K562 (cell line): ENCODE data around the gene CRTAP. TPM values are rescaled to one million over a fixed set of nuclear protein-coding genes. Genes with fewer than 3 reads are reported as not detected.

Experiments used
- CHD7 ChIP-seq: fragments of 200-600 bp; sonication (generic); IDR thresholded peaks from one replicate; pipeline ENCODE4 v1.6.1; 2012; ENCODE audit warnings: mild to moderate bottlenecking, low read depth, low read length, inconsistent platforms
- ILF3 ChIP-seq: fragments of 450-650 bp; IDR thresholded peaks from 2 replicates; pipeline ENCODE4 v1.6.1; 2018; ENCODE audit warnings: antibody characterized with exemption, mild to moderate bottlenecking, moderate library complexity, borderline replicate concordance
- LCOR ChIP-seq: sonication (generic); formaldehyde crosslinking; IDR thresholded peaks from 2 replicates; pipeline ENCODE4 v1.8.0; 2022; ENCODE audit warnings: mild to moderate bottlenecking, missing genetic modification reagents
- NCOA1 ChIP-seq: fragments of 450-650 bp; IDR thresholded peaks from 2 replicates; pipeline ENCODE4 v1.6.1; 2016; ENCODE audit warnings: low read depth
- NFYB ChIP-seq: IDR thresholded peaks from 2 replicates; pipeline ENCODE4 v1.6.1; 2011; ENCODE audit warnings: mild to moderate bottlenecking, moderate library complexity; ENCODE audit not compliant: insufficient read length; ENCODE audit errors: extremely low read depth
- SAP30 ChIP-seq: fragments of 200-600 bp; sonication (generic); IDR thresholded peaks from 2 replicates; pipeline ENCODE4 v1.6.1; 2012; ENCODE audit warnings: borderline replicate concordance, low read depth, mild to moderate bottlenecking, moderate library complexity, low read length, control low read depth, inconsistent platforms; ENCODE audit not compliant: insufficient read depth, poor library complexity, severe bottlenecking
- SRF ChIP-seq, 2 experiments: fragments of 250-450, 450-650 bp in 1 of 2; sonication (Bioruptor Pico) in 1 of 2; sonication (generic) in 1 of 2; formaldehyde crosslinking; IDR thresholded peaks; 2 replicates each; pipeline versions ENCODE4 v1.5.0 to v1.5.1; 2020 to 2022; ENCODE audit warnings: mild to moderate bottlenecking in 1 of 2, missing genetic modification reagents in 1 of 2
- TFAP4 ChIP-seq: sonication (generic); formaldehyde crosslinking; IDR thresholded peaks from 2 replicates; pipeline ENCODE4 v1.8.0; 2022; ENCODE audit warnings: missing genetic modification reagents, mild to moderate bottlenecking, moderate library complexity, borderline replicate concordance
- ZFX ChIP-seq: sonication (generic); formaldehyde crosslinking; IDR thresholded peaks from 2 replicates; pipeline ENCODE4 v1.8.0; 2022; ENCODE audit warnings: mild to moderate bottlenecking, missing genetic modification reagents, moderate library complexity
- ZNF785 ChIP-seq: fragments of 250-450 bp; sonication (Bioruptor Pico); IDR thresholded peaks from 2 replicates; pipeline ENCODE4 v1.4.0; 2020; ENCODE audit warnings: mild to moderate bottlenecking
- polyA plus RNA-seq, 8 experiments: library from polyadenylated mRNA; depleted of rRNA in 4 of 8; stranded (reverse) in 5 of 8; unstranded in 3 of 8; fragments of >200 nt; fragmentation: Nextera tagmentation in 2 of 8; fragmentation: Illumina TruSeq in 1 of 8; extraction: Ambion mirVana in 2 of 8; extraction: Trizol in 1 of 8; gene quantifications; 2 replicates each; pipeline versions ENCODE4 v1.2.1 to v1.2.3, GENCODE V29; 2011 to 2014; ENCODE audit warnings: inconsistent platforms in 1 of 8, missing spikeins in 1 of 8
- total RNA-seq, 7 experiments: library from RNA; depleted of rRNA in 6 of 7; stranded (reverse); fragments of >200 nt in 6 of 7; fragmentation: Illumina TruSeq in 2 of 7; extraction: Trizol in 2 of 7; gene quantifications; 2 replicates each; pipeline versions ENCODE4 v1.2.1 to v1.2.3, GENCODE V29; 2011 to 2021; ENCODE audit warnings: low replicate concordance in 1 of 7
- TF ChIP-seq, protein P1 (sequence below), 2 experiments: IDR thresholded peaks; 2 replicates each; pipeline ENCODE4 v1.6.1; 2012; ENCODE audit warnings: improper control_type of control experiment in 2 of 2, low read depth in 2 of 2, low read length in 2 of 2, borderline replicate concordance in 1 of 2

Gene CRTAP
- total and polyA plus RNA-seq, 9 of the 15 experiments (the other 6 are each of a cell fraction or from before 2014, with no cell fraction given), result 10.0 to 121 (median 53.0) TPM

GRCh38 chr3:33115024-33115768, 1.4 kb downstream of the CRTAP start (continued):
- TF ChIP-seq CHD7 (no peak), ZNF785 (CRISPR knock-in tag) (no peak), ZFX (CRISPR knock-in tag) (no peak), SAP30 (peak; percentile 51), NCOA1 (0 out of 2 replicates have a peak, but pooled peaks have one; percentile 25), LCOR (CRISPR knock-in tag) (no peak), NFYB (no peak), ILF3 (no peak), TFAP4 (CRISPR knock-in tag) (peak; percentile 89), SRF (CRISPR knock-in tag; IDR thresholded peaks at IDR 0.05) (peak in 1 of 2 experiments; percentile 84; a peak in 2 of 4 replicates)
- TF ChIP-seq, protein P1, sequence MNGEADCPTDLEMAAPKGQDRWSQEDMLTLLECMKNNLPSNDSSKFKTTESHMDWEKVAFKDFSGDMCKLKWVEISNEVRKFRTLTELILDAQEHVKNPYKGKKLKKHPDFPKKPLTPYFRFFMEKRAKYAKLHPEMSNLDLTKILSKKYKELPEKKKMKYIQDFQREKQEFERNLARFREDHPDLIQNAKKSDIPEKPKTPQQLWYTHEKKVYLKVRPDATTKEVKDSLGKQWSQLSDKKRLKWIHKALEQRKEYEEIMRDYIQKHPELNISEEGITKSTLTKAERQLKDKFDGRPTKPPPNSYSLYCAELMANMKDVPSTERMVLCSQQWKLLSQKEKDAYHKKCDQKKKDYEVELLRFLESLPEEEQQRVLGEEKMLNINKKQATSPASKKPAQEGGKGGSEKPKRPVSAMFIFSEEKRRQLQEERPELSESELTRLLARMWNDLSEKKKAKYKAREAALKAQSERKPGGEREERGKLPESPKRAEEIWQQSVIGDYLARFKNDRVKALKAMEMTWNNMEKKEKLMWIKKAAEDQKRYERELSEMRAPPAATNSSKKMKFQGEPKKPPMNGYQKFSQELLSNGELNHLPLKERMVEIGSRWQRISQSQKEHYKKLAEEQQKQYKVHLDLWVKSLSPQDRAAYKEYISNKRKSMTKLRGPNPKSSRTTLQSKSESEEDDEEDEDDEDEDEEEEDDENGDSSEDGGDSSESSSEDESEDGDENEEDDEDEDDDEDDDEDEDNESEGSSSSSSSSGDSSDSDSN (IDR thresholded peaks at IDR 0.05; ENCODE audit: borderline replicate concordance in 1 of 2, low read depth in 2 of 2, low read length in 2 of 2), result 0 out of 4 replicates have a peak, but pooled peaks of 1 of the 2 experiments have one; percentile 16
